Esophagus muscularis mucosa (tissue), 4 donors: Measurements from ENCODE around the gene AIG1. TPM values are rescaled to one million over a fixed set of nuclear protein-coding genes. Genes with fewer than 3 reads are reported as not detected.

Source experiments
- DNase-seq: peaks from one replicate; pipeline ENCODE4 v3.0.0-alpha.2; 2017; ENCODE audit errors: extremely low spot score
- H3K27ac ChIP-seq, 4 donors: fragments of 200-600 bp; sonication (generic); replicated peaks in 1 of 4; 1 replicate in 3 of 4; 2 replicates in 1 of 4; pipeline ENCODE4 v1.5.1; 2016 to 2019; ENCODE audit warnings: mild to moderate bottlenecking in 1 of 4
- H3K27me3 ChIP-seq, 4 donors: fragments of 200-600 bp; sonication (generic); one replicate each; pipeline versions ENCODE4 v1.5.1 to v1.6.0; 2016 to 2019
- H3K36me3 ChIP-seq, 4 donors: fragments of 200-600 bp; sonication (generic); one replicate each; pipeline ENCODE4 v1.5.1; 2016 to 2019
- H3K4me1 ChIP-seq, 4 donors: fragments of 200-600 bp; sonication (generic); one replicate each; pipeline ENCODE4 v1.5.1; 2016 to 2019
- H3K4me3 ChIP-seq, 4 donors: fragments of 200-600 bp; sonication (generic); 1 replicate in 2 of 4; 2 replicates in 2 of 4; pipeline ENCODE4 v1.5.1; 2016 to 2019; ENCODE audit warnings: mild to moderate bottlenecking in 4 of 4, moderate library complexity in 1 of 4
- H3K9me3 ChIP-seq, 4 donors: fragments of 200-600 bp; sonication (generic); 1 replicate in 3 of 4; 2 replicates in 1 of 4; pipeline ENCODE4 v1.5.1; 2016 to 2019
- EP300 ChIP-seq: sonication (generic); formaldehyde crosslinking; IDR thresholded peaks from one replicate; pipeline ENCODE4 v1.6.1; 2017; ENCODE audit warnings: antibody characterized with exemption
- POLR2A ChIP-seq: fragments of 450-650 bp; IDR thresholded peaks from one replicate; pipeline ENCODE4 v1.6.1; 2017; ENCODE audit warnings: antibody characterized with exemption, moderate library complexity, mild to moderate bottlenecking, low read depth
- POLR2AphosphoS5 ChIP-seq, 2 donors: sonication (generic); formaldehyde crosslinking; IDR thresholded peaks; one replicate each; pipeline ENCODE4 v1.6.1; 2017; ENCODE audit warnings: antibody characterized with exemption in 2 of 2
- WGBS: methylation state at CpG from one replicate; pipeline ENCODE4 v1.1.5; 2018; 5-methylcytosine and 5-hydroxymethylcytosine counted together
- intact Hi-C: fragments of 100-400 bp; cut with DNase I; formaldehyde crosslinking; loops from one replicate; pipeline ENCODE4 v1.15.1; 2023
- total RNA-seq, 4 donors: library from RNA; depleted of rRNA; stranded (reverse); fragments of >200 nt; gene quantifications; one replicate each; pipeline versions ENCODE4 v1.1.0 to v1.2.1, GENCODE V29; 2016
- TF ChIP-seq, protein P1 (sequence below), 3 experiments: fragments of 200-600 bp in 2 of 3; fragments of 450-650 bp in 1 of 3; sonication (generic) in 2 of 3; IDR thresholded peaks; one replicate each; pipeline ENCODE4 v1.5.1; 2017 to 2019; ENCODE audit warnings: antibody characterized with exemption in 3 of 3, mild to moderate bottlenecking in 2 of 3, moderate library complexity in 1 of 3

AIG1 gene
- total RNA-seq, 4 donors from 2014 or later = 21.0 to 26.3 (median 23.4) TPM

DNA sequence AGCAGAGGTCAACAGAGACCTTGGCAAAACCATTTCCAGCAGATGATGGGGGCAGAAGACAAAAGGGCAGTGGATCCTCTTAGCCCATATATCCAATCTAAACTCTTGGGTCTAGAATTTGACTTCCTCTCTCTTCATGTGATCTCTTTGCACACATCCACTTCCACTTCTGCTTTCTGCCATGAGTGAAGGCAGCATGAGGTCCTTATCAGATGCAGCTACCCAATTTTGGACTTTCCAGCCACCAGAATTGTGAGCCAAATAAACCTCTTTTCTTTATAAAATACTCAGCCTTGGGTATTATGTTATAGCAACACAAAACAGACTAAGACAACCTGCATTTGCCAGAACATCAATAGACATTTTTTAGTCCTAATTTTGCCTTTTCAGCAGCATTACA, 198.3 kb downstream of the AIG1 start:
- Histone ChIP-seq H3K27me3 (no peaks in the 10 kb centered on the region), H3K4me1 (peaks cover 0 to under 1% (median 0%) of the 10 kb centered on the region in 4 donors), H3K36me3 (no peaks in the 10 kb centered on the region), H3K4me3 (no peak overlapping the region), H3K9me3 (no peaks in the 10 kb centered on the region), H3K27ac (no peak overlapping the region)
- TF ChIP-seq EP300 (no peak), POLR2A (no peak), POLR2AphosphoS5 (IDR thresholded peaks at IDR 0.05) (no peak)
- TF ChIP-seq, protein P1, sequence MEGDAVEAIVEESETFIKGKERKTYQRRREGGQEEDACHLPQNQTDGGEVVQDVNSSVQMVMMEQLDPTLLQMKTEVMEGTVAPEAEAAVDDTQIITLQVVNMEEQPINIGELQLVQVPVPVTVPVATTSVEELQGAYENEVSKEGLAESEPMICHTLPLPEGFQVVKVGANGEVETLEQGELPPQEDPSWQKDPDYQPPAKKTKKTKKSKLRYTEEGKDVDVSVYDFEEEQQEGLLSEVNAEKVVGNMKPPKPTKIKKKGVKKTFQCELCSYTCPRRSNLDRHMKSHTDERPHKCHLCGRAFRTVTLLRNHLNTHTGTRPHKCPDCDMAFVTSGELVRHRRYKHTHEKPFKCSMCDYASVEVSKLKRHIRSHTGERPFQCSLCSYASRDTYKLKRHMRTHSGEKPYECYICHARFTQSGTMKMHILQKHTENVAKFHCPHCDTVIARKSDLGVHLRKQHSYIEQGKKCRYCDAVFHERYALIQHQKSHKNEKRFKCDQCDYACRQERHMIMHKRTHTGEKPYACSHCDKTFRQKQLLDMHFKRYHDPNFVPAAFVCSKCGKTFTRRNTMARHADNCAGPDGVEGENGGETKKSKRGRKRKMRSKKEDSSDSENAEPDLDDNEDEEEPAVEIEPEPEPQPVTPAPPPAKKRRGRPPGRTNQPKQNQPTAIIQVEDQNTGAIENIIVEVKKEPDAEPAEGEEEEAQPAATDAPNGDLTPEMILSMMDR (IDR thresholded peaks at IDR 0.05) = no peak
- DNase-seq = no peak
- intact Hi-C loops = no loop called here

DNA sequence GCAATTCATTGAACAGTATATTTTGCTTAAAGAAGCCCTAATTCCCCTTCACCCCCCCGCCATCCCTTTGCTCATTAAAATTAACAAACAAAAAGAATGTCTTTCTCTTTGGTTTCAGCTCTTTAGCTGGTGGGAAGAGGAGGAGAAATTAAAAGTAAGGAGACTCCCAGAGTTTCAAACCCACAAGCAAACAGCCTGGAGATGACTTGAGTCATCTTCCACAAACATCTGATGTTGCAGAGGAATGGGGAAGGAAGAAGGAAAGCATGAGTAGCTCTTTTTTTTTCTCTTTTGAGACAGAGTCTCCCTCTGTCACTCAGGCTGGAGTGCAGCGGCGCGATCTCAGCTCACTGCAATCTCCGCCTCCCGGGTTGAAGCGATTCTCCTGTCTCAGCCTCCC, 200.2 kb downstream of the AIG1 start:
- no peaks in the 10 kb centered on the region for H3K9me3 ChIP-seq
- no peaks in the 10 kb centered on the region for H3K36me3 ChIP-seq
- peaks cover 0 to 5% (median 2%) of the 10 kb centered on the region in 4 donors for H3K4me1 ChIP-seq
- TF ChIP-seq EP300 = no peak
- no peak for TF ChIP-seq POLR2AphosphoS5 (IDR thresholded peaks at IDR 0.05)
- no peak for TF ChIP-seq POLR2A
- TF ChIP-seq, protein P1 (IDR thresholded peaks at IDR 0.05) = no peak
- H3K27ac ChIP-seq = no peak overlapping the region
- WGBS = 96% methylated on average over 7 of the region's 7 CpGs
- intact Hi-C loops = no loop called here
- no peak for DNase-seq
- no peak overlapping the region for H3K4me3 ChIP-seq
- H3K27me3 ChIP-seq = no peaks in the 10 kb centered on the region

DNA sequence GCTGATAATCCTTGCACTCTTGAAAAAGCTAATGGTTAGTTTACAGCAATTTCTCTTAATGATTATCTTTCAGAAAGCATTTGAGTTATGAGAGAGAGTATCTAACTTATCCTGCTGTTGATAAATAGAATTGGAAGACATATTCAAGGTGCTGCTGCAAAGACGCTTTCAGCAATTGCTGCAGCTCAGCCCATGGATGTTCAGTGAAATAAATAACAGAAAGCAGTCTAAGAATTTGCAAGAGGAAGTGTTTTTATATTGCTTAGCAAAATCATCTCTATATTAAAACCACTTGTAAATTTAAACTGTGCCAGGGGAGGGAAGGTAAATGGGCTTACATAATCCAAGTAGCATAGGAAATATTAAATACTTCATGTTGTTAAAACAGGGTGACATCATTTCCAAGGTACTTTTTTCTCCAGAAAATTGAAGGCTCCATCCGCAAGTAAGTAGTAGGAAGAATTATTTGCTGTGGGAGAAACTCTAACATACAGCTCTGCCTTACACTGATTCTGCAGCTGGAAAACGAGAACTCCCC, 201.3 kb downstream of the AIG1 start:
- H3K4me1 ChIP-seq = peaks cover 0 to 5% (median 2%) of the 10 kb centered on the region in 4 donors
- intact Hi-C loops = no loop called here
- no peaks in the 10 kb centered on the region for H3K27me3 ChIP-seq
- 86% methylated on average over 3 of the region's 3 CpGs for WGBS
- TF ChIP-seq EP300 = no peak
- no peak for TF ChIP-seq POLR2AphosphoS5 (IDR thresholded peaks at IDR 0.05)
- no peak for TF ChIP-seq POLR2A
- TF ChIP-seq, protein P1 (IDR thresholded peaks at IDR 0.05) = no peak
- no peaks in the 10 kb centered on the region for H3K36me3 ChIP-seq
- H3K27ac ChIP-seq = no peak overlapping the region
- no peaks in the 10 kb centered on the region for H3K9me3 ChIP-seq
- DNase-seq = no peak
- no peak overlapping the region for H3K4me3 ChIP-seq

DNA sequence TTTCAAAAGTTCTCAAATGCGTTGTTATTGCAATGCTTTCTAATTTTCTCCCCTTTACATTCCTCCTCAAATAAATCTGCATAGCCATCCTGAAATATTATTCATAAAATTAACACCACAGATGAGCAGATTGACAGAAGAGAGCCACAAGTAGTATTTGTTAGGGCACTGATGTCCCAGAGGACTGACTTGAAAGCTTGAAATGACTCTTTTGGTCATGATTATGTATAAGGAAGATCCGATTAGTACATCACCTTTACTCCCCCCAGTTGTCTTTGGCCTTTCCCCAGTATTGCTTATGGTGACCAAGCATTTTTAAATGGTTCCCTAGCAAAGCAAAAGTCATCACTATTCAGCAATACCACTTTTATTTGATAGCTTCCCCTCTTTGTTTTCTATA, 202.2 kb downstream of the AIG1 start:
- TF ChIP-seq EP300 (no peak), POLR2AphosphoS5 (IDR thresholded peaks at IDR 0.05) (no peak), POLR2A (no peak)
- TF ChIP-seq, protein P1 (IDR thresholded peaks at IDR 0.05) = no peak
- H3K4me3 ChIP-seq = no peak overlapping the region

DNA sequence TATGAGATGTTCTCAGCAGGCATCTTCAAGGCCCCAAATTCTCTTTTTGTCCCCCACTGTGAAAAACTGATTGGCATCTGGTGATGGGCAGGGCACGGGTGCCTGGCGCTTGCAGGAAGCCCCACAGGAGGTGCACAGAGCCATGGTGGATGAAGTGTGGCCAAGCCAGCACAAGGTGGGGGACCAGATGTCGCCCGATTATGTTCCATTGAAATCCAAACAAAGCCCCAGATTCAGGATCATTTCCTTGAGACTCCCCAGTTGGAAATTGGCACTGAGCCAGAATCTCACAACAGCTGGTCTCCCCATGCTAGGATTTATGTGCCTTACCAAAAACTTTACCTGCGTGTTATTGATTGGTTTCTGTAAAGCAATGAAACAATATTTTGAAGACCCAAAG, 203.7 kb downstream of the AIG1 start:
- Histone ChIP-seq H3K27me3 (no peaks in the 10 kb centered on the region), H3K27ac (no peak overlapping the region), H3K4me1 (peaks cover 0 to 9% (median 6%) of the 10 kb centered on the region in 4 donors), H3K4me3 (no peak overlapping the region), H3K9me3 (no peaks in the 10 kb centered on the region), H3K36me3 (no peaks in the 10 kb centered on the region)
- WGBS = 90% methylated on average over 5 of the region's 5 CpGs
- DNase-seq = no peak
- intact Hi-C loops = no loop called here
- TF ChIP-seq POLR2A (no peak), EP300 (no peak), POLR2AphosphoS5 (IDR thresholded peaks at IDR 0.05) (no peak)
- TF ChIP-seq, protein P1 (IDR thresholded peaks at IDR 0.05) = no peak

More for the DNA sequence above, 202.2 kb downstream of the AIG1 start:
- no peak for DNase-seq
- Histone ChIP-seq H3K36me3 (no peaks in the 10 kb centered on the region), H3K4me1 (peaks cover 0 to 5% (median 4%) of the 10 kb centered on the region in 4 donors), H3K27ac (no peak overlapping the region), H3K27me3 (no peaks in the 10 kb centered on the region), H3K9me3 (no peaks in the 10 kb centered on the region)
- intact Hi-C loops = no loop called here
- 87% methylated on average over 2 of the region's 2 CpGs for WGBS
